ENCODE data around the gene TMEM231.

DNA sequence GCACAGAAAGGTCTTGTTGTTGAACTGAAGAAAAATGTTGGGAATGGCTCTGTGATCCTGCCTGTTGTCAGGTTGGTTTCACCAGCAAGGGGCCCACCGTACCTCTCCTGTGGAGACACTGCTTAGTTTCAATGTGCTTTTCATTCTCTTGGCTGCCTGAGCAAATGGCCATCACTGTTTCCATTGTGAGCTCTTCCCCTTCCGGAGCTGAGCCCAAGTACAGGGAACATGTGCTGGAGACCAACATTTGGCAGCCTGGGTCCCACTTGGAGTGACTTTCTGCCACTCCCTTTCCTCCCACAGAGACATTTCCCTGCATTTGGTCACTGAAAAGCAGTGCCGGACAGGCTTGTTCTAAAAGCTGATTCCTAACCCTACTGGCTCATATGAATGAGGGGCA, 33.3 kb upstream of the TMEM231 start:
- TF ChIP-seq, protein P1, sequence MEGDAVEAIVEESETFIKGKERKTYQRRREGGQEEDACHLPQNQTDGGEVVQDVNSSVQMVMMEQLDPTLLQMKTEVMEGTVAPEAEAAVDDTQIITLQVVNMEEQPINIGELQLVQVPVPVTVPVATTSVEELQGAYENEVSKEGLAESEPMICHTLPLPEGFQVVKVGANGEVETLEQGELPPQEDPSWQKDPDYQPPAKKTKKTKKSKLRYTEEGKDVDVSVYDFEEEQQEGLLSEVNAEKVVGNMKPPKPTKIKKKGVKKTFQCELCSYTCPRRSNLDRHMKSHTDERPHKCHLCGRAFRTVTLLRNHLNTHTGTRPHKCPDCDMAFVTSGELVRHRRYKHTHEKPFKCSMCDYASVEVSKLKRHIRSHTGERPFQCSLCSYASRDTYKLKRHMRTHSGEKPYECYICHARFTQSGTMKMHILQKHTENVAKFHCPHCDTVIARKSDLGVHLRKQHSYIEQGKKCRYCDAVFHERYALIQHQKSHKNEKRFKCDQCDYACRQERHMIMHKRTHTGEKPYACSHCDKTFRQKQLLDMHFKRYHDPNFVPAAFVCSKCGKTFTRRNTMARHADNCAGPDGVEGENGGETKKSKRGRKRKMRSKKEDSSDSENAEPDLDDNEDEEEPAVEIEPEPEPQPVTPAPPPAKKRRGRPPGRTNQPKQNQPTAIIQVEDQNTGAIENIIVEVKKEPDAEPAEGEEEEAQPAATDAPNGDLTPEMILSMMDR (conservative IDR thresholded peaks at IDR 0.05 in 1 of 2, IDR thresholded peaks at IDR 0.05 in 1 of 2; ENCODE audit: extremely low read depth in 1 of 2, insufficient read depth in 1 of 2, low read depth in 1 of 2, low read length in 2 of 2) = no peak
- TF ChIP-seq EZH2 (IDR thresholded peaks at IDR 0.05; ENCODE audit: borderline replicate concordance, low read length) = no peak

Data from mammary epithelial cell (primary cell).